Stimulated activated CD4-positive, alpha-beta T cell treated with anti-CD3 and anti-CD28 coated beads, Interleukin-4, amount 100 ng/mL, for 48 hours (primary cell): ENCODE data around the gene PRDX6.
A peak's percentile ranks its signal among the peaks of the same experiment; 100 is the strongest.
"Not testable (repeated sequence)": the region's sequence is repeated elsewhere in the genome, so short reads cannot be mapped to it uniquely, and the experiment has no call there.

ENCODE experiments used
- DNase-seq, 2 donors: peaks; one replicate each; pipeline ENCODE4 v3.0.0-alpha.2; 2020; ENCODE audit warnings: low read depth in 2 of 2

The PRDX6 gene

GRCh38 chr1:173477286-173478093 is at the start of gene PRDX6:
PRDX6 (plus strand) TSS chr1:173477335; CDS start chr1:173477398, 63 bp downstream.
- peak in 1 of 2 donors; percentile 8 for DNase-seq

- peak; percentile 57 to 61 for DNase-seq
These were observed 47.4 kb upstream of the PRDX6 start for GRCh38 chr1:173429471-173430402.

- DNase-seq = no peak
These were observed 46.3 kb upstream of the PRDX6 start for GRCh38 chr1:173430677-173431303.

- DNase-seq = peak; percentile 84 to 93
These were observed 45.7 kb upstream of the PRDX6 start for GRCh38 chr1:173431304-173432045.

GRCh38 chr1:173432331-173432730 is 44.8 kb upstream of the PRDX6 start:
- no peak for DNase-seq

GRCh38 chr1:173433751-173434326 is 43.3 kb upstream of the PRDX6 start:
- no peak for DNase-seq

GRCh38 chr1:173436841-173437428 is 40.2 kb upstream of the PRDX6 start:
- DNase-seq = no peak

GRCh38 chr1:173438675-173439074 is 38.5 kb upstream of the PRDX6 start:
- no peak for DNase-seq

- DNase-seq = no peak
These were observed 36.7 kb upstream of the PRDX6 start for GRCh38 chr1:173440430-173440829.

GRCh38 chr1:173444757-173445156 is 32.4 kb upstream of the PRDX6 start:
- no peak for DNase-seq

- DNase-seq = no peak
These were observed 32.0 kb upstream of the PRDX6 start for GRCh38 chr1:173445164-173445563.

GRCh38 chr1:173445656-173446055 is 31.5 kb upstream of the PRDX6 start:
- no peak for DNase-seq

- DNase-seq = no peak
These were observed 29.9 kb upstream of the PRDX6 start for GRCh38 chr1:173447224-173447623.

GRCh38 chr1:173448945-173449344 is 28.2 kb upstream of the PRDX6 start:
- DNase-seq = no peak

- no peak for DNase-seq
These were observed 25.2 kb upstream of the PRDX6 start for GRCh38 chr1:173451981-173452380.

- no peak for DNase-seq
These were observed 23.2 kb upstream of the PRDX6 start for GRCh38 chr1:173453982-173454381.

GRCh38 chr1:173454966-173455524 is 22.1 kb upstream of the PRDX6 start:
- no peak for DNase-seq

- DNase-seq = no peak
These were observed 17.2 kb upstream of the PRDX6 start for GRCh38 chr1:173459885-173460284.

GRCh38 chr1:173462666-173463065 is 14.5 kb upstream of the PRDX6 start:
- not testable (repeated sequence) for DNase-seq

- not testable (repeated sequence) for DNase-seq
These were observed 12.9 kb upstream of the PRDX6 start for GRCh38 chr1:173464185-173464584.
